GM18519 (cell line): ENCODE measurements around the gene CFAP65.

Experiments used
- ATAC-seq: cut with Tn5 transposase; IDR thresholded peaks from one replicate; pipeline ENCODE4 v1.9.1; 2021; ENCODE audit warnings: mild to moderate bottlenecking, moderate library complexity; ENCODE audit not compliant: unreplicated experiment, low FRiP score

Gene CFAP65

GRCh38 chr2:218993345-218994315, 47.7 kb downstream of the CFAP65 start, which contains the start of gene CRYBA2:
CRYBA2 (minus strand) TSS chr2:218993422; CDS start chr2:218993176, 246 bp downstream.
- no peak for ATAC-seq

GRCh38 chr2:218992703-218993344, 48.5 kb downstream of the CFAP65 start:
- ATAC-seq = no peak

GRCh38 chr2:218992196-218992595, 49.1 kb downstream of the CFAP65 start:
- no peak for ATAC-seq

- ATAC-seq = no peak
These were observed 49.6 kb downstream of the CFAP65 start for GRCh38 chr2:218991674-218992168.

GRCh38 chr2:218990612-218991011, 50.7 kb downstream of the CFAP65 start:
- no peak for ATAC-seq

- no peak for ATAC-seq
These were observed 51.3 kb downstream of the CFAP65 start for GRCh38 chr2:218990052-218990451.

- ATAC-seq = no peak
These were observed 52.7 kb downstream of the CFAP65 start for GRCh38 chr2:218988650-218989049.

GRCh38 chr2:218988164-218988563, 53.2 kb downstream of the CFAP65 start:
- no peak for ATAC-seq

GRCh38 chr2:218986148-218986761, 55.1 kb downstream of the CFAP65 start:
- ATAC-seq = no peak

- ATAC-seq = no peak
These were observed 55.8 kb downstream of the CFAP65 start for GRCh38 chr2:218985325-218986091.

GRCh38 chr2:218985021-218985324, 56.3 kb downstream of the CFAP65 start, which contains the start of gene FEV:
FEV (minus strand) TSS chr2:218985184; CDS start chr2:218985075, 109 bp downstream.
- no peak for ATAC-seq

GRCh38 chr2:218984239-218985020, 56.9 kb downstream of the CFAP65 start:
- ATAC-seq = no peak

- no peak for ATAC-seq
These were observed 57.4 kb downstream of the CFAP65 start for GRCh38 chr2:218983934-218984238.

GRCh38 chr2:218983263-218983933, 57.9 kb downstream of the CFAP65 start:
- no peak for ATAC-seq

GRCh38 chr2:218982586-218983262, 58.6 kb downstream of the CFAP65 start:
- ATAC-seq = no peak

GRCh38 chr2:218981881-218982585, 59.3 kb downstream of the CFAP65 start:
- ATAC-seq = no peak

GRCh38 chr2:218981390-218981880, 59.9 kb downstream of the CFAP65 start:
- ATAC-seq = no peak
